Measurements from ENCODE around the gene TCEA2.
A peak's percentile ranks its signal among the peaks of the same experiment; 100 is the strongest.

The TCEA2 gene

GRCh38 chr20:64038565-64039292 is 24.3 kb upstream of the TCEA2 start:
- H3K36me3 Mint-ChIP-seq (ENCODE audit: low read depth): peaks cover 7% of the 10 kb centered on the region
- H3K27me3 Mint-ChIP-seq (ENCODE audit: low read depth): peaks cover 70% of the 10 kb centered on the region
- peak; percentile 76 to 83 (median 77) for TF ChIP-seq CTCF (IDR thresholded peaks at IDR 0.05; ENCODE audit: unreplicated experiment in 3 of 3)
- H3K4me1 Mint-ChIP-seq: peaks cover 14% of the 10 kb centered on the region
- no peak overlapping the region for H3K27ac Mint-ChIP-seq
- H3K4me3 Mint-ChIP-seq: peak overlapping the region in 2 of 3 experiments; percentile 50 to 66
- H3K9me3 Mint-ChIP-seq: no peaks in the 10 kb centered on the region

GRCh38 chr20:64039293-64040160 is 23.5 kb upstream of the TCEA2 start:
- Mint-ChIP-seq H3K9me3 (no peaks in the 10 kb centered on the region), H3K27me3 (ENCODE audit: low read depth) (peaks cover 75% of the 10 kb centered on the region), H3K4me1 (peaks cover 6% of the 10 kb centered on the region), H3K27ac (no peak overlapping the region), H3K4me3 (peak overlapping the region; percentile 19 to 66 (median 51)), H3K36me3 (ENCODE audit: low read depth) (peaks cover 1% of the 10 kb centered on the region)
- peak in 2 of 3 experiments; percentile 2 to 6 for TF ChIP-seq CTCF (IDR thresholded peaks at IDR 0.05; ENCODE audit: unreplicated experiment in 3 of 3)

GRCh38 chr20:64040231-64041039 is 22.6 kb upstream of the TCEA2 start:
- peaks cover 80% of the 10 kb centered on the region for H3K27me3 Mint-ChIP-seq (ENCODE audit: low read depth)
- no peaks in the 10 kb centered on the region for H3K9me3 Mint-ChIP-seq
- H3K36me3 Mint-ChIP-seq (ENCODE audit: low read depth): no peaks in the 10 kb centered on the region
- no peak for TF ChIP-seq CTCF (IDR thresholded peaks at IDR 0.05; ENCODE audit: unreplicated experiment in 3 of 3)
- H3K4me1 Mint-ChIP-seq: no peaks in the 10 kb centered on the region
- H3K27ac Mint-ChIP-seq: no peak overlapping the region
- peak overlapping the region in 2 of 3 experiments; percentile 51 to 66 for H3K4me3 Mint-ChIP-seq

- Mint-ChIP-seq H3K4me1 (no peaks in the 10 kb centered on the region), H3K4me3 (peak overlapping the region in 2 of 3 experiments; percentile 34 to 49), H3K27ac (no peak overlapping the region)
These were observed 21.8 kb upstream of the TCEA2 start for GRCh38 chr20:64041040-64041780.

More at GRCh38 chr20:64041040-64041780, 21.8 kb upstream of the TCEA2 start:
- Mint-ChIP-seq H3K9me3 (no peaks in the 10 kb centered on the region), H3K36me3 (ENCODE audit: low read depth) (no peaks in the 10 kb centered on the region), H3K27me3 (ENCODE audit: low read depth) (peaks cover 87% of the 10 kb centered on the region)
- TF ChIP-seq CTCF (IDR thresholded peaks at IDR 0.05; ENCODE audit: unreplicated experiment in 3 of 3): no peak
